Regular cardiac myocyte (primary cell): ENCODE measurements around the gene CFAP68. TPM values are rescaled to one million over a fixed set of nuclear protein-coding genes. Genes with fewer than 3 reads are reported as not detected.

Source experiments
- total RNA-seq: library from RNA; depleted of rRNA; stranded (reverse); fragments of >200 nt; gene quantifications from 2 replicates; pipeline ENCODE4 v1.2.3, GENCODE V29; 2014

Gene CFAP68, protein sequence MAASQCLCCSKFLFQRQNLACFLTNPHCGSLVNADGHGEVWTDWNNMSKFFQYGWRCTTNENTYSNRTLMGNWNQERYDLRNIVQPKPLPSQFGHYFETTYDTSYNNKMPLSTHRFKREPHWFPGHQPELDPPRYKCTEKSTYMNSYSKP
- 7.3 and 7.9 TPM in 2 replicates for total RNA-seq

DNA sequence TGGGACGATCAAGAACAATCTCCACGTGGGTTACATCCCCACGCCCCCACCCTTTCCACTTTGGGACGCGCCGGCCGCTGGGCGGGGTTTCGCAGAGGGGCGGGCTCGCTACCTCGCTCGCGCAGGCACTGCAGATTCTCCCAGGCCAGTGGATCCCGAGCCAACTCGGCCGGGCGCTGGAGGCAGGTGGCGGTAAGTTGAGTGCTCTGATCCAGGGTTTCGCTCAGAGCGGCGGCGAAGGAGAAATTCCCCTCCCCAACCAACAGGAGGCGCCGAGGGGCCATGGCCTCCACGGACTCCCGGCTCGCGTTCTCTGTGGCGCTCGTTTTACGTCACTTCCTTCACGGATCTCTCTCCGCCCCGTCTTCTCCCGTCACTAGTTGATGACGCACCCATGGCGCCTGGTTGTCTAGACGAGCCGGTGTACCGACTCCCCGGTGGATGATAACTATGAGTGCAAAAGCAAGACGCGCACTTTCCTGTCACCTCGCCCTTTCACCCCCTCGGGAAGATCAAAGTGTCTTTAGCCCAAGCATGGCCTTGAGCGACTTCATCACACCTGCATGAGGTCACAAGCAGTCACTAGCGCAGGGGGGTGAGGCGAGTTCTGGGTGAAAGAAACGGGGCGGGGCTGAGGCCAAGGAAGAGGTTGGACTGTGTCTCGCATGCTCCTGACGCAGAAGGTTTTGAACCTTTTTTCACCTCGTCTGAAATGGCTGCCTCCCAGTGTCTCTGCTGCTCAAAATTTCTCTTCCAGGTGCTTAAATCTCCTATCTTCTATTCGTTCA, at the start of gene CFAP68, which contains the start of gene FDXACB1:
TSS of gene CFAP68 (plus strand) at position 693 of the 788 bp plus-strand sequence. CDS start at position 713, 20 bp downstream.
TSS of gene FDXACB1 (minus strand) at position 317 of the 788 bp plus-strand sequence. CDS start at position 284, 33 bp downstream.

DNA sequence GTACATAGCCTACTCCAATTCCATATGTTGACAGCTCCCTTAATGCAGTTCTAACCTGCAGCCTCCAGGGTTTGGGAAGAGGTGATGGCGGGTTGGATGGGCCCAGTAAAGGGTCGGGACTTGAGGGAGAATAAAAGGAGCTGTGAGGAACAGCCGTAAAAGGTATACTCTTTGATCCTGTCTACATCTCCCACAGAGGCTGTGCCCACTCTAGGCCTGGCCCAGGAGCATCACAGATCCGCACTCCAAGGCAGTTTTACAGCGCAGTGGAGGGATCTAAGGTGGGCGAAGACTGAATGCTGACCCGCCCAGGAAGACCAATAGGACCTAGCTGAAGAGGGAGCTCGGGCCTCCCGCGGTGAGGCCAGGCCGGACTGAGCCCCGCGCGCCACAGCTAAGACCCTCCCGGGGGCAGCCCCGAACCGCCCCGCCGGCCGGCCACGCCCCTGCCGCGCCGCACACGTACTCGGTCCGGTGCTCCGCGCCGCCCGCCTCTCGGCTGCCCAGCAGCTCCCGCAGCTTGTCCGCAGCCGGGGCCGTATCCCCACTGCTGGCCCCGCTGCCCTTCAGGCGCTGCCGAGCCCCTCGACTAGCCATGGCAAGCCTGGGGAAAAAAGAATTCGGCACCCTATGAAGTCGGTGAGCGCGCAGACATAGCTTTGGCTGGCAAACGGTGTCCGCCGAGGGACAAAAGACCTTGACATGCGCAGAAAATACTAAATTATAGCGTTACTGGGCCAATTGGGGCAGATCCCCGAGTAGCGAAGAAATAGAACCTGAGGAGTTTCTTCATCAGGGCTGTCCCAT, 8.3 kb upstream of the CFAP68 start, which contains the start of gene ALG9:
TSS of gene ALG9 (minus strand) at position 696 of the 807 bp plus-strand sequence. CDS start at position 597, 99 bp downstream.

DNA sequence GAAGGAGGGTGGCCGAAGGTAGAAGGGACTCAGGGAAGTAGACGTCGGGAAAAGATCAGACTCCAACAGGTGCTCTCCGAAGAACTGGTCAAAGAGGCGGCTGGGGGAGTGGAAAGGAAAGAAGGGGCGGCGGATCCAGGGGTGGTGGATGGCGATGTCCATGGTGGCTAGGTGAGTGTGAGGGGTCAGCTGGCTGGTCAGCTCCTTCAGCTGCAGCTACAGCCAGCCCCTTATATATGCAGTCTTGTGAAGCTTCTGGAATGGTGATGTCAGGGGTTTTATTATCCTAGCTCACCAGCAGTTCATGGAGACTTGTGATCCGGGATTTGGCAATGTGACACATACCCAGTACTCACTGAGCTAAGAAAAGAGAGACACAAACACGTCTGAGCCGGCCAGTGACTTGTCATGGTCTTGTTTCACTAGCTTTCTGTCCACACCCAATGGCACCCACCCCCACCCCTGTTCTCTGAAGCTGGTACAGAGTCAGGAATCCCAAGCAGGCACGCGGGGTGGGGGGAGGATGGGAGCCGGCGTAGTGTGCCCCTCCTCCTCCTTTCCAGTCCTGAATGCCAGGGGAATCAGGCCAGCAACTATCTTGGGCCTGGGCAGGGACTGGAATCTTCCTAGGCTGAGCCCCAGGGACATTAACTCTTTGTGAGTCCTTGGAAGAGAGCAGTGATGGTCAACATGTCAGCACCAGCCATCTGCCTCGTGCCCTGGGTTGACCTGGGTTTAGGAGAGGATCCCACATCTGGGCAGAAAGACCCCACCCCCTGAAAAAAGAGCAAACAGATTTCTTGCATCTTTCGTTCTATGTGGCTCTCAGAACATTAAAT, 32.4 kb downstream of the CFAP68 start, which contains the start of gene CRYAB:
TSS of gene CRYAB (minus strand) at position 208 of the 839 bp plus-strand sequence. CDS start at position 162, 46 bp downstream.

DNA sequence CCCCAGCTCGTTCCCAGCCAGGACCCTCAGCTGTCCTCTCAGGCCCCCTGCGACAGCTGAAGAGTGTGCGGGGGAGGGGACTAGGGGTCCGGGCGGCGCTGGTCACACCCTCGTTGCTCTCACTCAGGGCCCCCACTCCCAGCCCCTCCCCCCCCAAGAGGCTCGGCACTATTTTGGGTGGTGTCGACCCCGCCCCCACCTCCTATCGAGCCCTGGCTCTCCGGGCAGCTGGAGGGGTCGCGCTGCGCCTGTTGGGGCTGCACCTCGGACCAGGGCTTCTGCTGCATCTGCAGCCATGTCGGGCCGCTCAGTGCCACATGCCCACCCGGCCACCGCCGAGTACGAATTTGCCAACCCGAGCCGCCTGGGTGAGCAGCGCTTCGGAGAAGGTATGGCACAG, 33.2 kb downstream of the CFAP68 start, which contains the start of gene HSPB2:
TSS of gene HSPB2 (plus strand) at position 200 of the 400 bp plus-strand sequence. CDS start at position 296, 96 bp downstream.

DNA sequence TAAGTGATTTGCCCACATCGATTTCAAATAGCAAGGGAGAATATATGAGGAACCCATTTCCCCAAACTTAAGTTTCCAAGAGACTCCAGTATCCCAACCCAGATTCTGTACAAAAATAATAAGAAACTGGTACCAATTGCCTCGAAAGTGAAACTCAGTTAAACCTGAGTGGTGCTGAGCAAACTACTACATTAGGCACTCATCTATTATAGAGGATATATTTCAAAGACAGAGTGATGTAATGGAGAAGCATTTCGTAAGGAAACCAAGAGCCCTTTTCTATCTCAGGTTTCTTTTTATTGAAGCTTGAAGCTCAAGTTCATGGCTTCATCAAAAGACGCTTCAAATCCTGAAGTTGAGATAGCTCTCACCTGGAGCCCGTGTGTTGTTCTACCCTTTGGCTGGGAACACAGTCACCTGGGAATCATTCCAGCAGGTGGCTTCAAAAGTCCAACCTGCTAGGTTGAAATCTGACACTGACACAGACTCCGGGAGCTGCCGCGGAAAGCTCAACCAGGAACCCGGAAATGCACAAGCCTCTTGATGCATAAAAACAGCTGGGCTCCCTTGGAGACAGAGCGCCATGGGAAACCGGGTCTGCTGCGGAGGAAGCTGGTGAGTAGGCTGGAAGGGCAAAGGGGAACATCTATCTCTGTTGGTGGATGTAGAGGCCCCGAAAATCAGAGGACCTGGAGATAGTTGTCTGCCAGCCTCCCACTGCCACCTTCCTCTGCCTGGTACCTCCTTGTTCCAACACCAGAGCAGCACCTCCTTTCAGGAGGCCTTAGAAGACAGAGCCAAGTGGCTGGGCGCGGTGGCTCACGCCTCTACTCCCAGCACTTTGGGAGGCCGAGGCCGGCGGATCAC, 39.3 kb downstream of the CFAP68 start, which contains the start of gene C11orf52:
TSS of gene C11orf52 (plus strand) at position 524 of the 867 bp plus-strand sequence. CDS start at position 584, 60 bp downstream.

Other genes starting within 250 kb of the CFAP68 start
- gene PPP2R1B, start 113.2 kb upstream of the CFAP68 start, total RNA-seq, result 44.3 and 50.2 TPM in 2 replicates
- gene ALG9, start 8.0 kb upstream of the CFAP68 start, total RNA-seq, result 37.5 and 45.1 TPM in 2 replicates
- gene FDXACB1, start 376 bp upstream of the CFAP68 start, total RNA-seq, result 2.0 and 5.2 TPM in 2 replicates
- gene CRYAB, start 32.2 kb downstream of the CFAP68 start, total RNA-seq, result 41.2 and 44.7 TPM in 2 replicates
- gene HSPB2, start 33.2 kb downstream of the CFAP68 start, total RNA-seq, result 0.28 and 0.77 TPM in 2 replicates
- 0.38 and 1.4 TPM in 2 replicates for gene C11orf52, start 39.4 kb downstream of the CFAP68 start, total RNA-seq
- 12.5 and 22.3 TPM in 2 replicates for gene DIXDC1, start 57.8 kb downstream of the CFAP68 start, total RNA-seq
- 33.0 and 52.1 TPM in 2 replicates for gene DLAT, start 145.9 kb downstream of the CFAP68 start, total RNA-seq
- 1.4 and 1.9 TPM in 2 replicates for gene PIH1D2, start 194.5 kb downstream of the CFAP68 start, total RNA-seq
- gene NKAPD1, start 194.8 kb downstream of the CFAP68 start, total RNA-seq, result 21.1 and 27.9 TPM in 2 replicates
- gene TIMM8B, start 207.2 kb downstream of the CFAP68 start, total RNA-seq, result 42.0 and 80.5 TPM in 2 replicates
- 158 and 183 TPM in 2 replicates for gene SDHD, start 207.3 kb downstream of the CFAP68 start, total RNA-seq